ENCODE measurements around the gene CDHR5. TPM values are rescaled to one million over a fixed set of nuclear protein-coding genes. Genes with fewer than 3 reads are reported as not detected.

The CDHR5 gene
- total and polyA plus RNA-seq, 2 donors (not counting 1 experiment from before 2014, with no cell fraction given), result not detected

DNA sequence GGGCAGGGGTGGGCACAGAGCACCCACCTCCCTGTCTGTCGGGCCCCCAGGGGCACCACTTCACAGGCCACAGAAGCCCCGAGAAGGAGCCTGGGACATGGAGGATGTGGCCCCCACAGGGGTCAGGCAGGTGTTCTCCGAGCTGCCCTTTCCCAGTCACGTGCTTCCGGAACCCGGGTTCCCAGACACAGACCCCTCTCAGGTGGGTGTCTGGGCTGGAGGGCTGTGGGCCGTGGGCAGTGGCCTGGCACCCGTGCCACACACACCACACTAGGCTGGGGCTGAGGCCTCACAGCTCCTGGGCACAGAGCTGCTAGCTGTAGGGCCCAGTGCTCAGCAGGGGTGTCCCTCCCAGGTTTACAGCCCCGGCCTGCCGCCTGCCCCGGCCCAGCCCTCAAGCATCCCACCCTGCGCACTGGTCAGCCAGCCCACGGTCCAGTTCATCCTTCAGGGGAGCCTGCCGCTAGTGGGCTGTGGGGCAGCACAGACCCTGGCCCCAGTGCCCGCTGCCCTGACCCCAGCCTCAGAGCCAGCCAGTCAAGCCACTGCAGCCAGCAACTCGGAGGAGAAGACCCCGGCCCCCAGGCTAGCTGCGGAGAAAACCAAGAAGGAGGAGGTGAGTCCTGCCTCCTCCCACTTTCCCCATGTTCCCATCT lies 14.5 kb downstream of the CDHR5 start:
- H4K20me1 ChIP-seq (ENCODE audit: control insufficient read depth, extremely low read depth, insufficient read depth, low read length), result no peaks in the 10 kb centered on the region
- DNase-seq (ENCODE audit: low read depth in 2 of 2), result no peak
- H3K4me2 ChIP-seq (ENCODE audit: extremely low read depth, insufficient read depth, low read length), result no peak overlapping the region
- H3K4me1 ChIP-seq (ENCODE audit: control insufficient read depth, extremely low read depth, insufficient read depth, low read length), result no peaks in the 10 kb centered on the region
- H3K27me3 ChIP-seq (ENCODE audit: control insufficient read depth, insufficient read depth, low read length), result no peaks in the 10 kb centered on the region
- H3K4me3 ChIP-seq (replicated peaks in 1 of 4; ENCODE audit: control extremely low read depth in 1 of 4, insufficient read depth in 1 of 4, low read depth in 3 of 4, low read length in 4 of 4), result no peak overlapping the region
- no peak overlapping the region for H3K9ac ChIP-seq (ENCODE audit: insufficient read depth, low read length)
- H3K36me3 ChIP-seq (ENCODE audit: control insufficient read depth, insufficient read depth, low read length), result peaks cover 57% of the 10 kb centered on the region
- no peaks in the 10 kb centered on the region for H3K79me2 ChIP-seq (ENCODE audit: control insufficient read depth, insufficient read depth, low read length)
- H3K27ac ChIP-seq (ENCODE audit: insufficient read depth, low read length), result no peak overlapping the region
- TF ChIP-seq, protein P1, sequence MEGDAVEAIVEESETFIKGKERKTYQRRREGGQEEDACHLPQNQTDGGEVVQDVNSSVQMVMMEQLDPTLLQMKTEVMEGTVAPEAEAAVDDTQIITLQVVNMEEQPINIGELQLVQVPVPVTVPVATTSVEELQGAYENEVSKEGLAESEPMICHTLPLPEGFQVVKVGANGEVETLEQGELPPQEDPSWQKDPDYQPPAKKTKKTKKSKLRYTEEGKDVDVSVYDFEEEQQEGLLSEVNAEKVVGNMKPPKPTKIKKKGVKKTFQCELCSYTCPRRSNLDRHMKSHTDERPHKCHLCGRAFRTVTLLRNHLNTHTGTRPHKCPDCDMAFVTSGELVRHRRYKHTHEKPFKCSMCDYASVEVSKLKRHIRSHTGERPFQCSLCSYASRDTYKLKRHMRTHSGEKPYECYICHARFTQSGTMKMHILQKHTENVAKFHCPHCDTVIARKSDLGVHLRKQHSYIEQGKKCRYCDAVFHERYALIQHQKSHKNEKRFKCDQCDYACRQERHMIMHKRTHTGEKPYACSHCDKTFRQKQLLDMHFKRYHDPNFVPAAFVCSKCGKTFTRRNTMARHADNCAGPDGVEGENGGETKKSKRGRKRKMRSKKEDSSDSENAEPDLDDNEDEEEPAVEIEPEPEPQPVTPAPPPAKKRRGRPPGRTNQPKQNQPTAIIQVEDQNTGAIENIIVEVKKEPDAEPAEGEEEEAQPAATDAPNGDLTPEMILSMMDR (conservative IDR thresholded peaks at IDR 0.05 in 1 of 2, IDR thresholded peaks at IDR 0.05 in 1 of 2; ENCODE audit: low read depth in 1 of 2, low read length in 2 of 2), result no peak
- no peak for TF ChIP-seq EZH2 (IDR thresholded peaks at IDR 0.05; ENCODE audit: low read length, missing control alignments)
- H3K9me3 ChIP-seq (ENCODE audit: control insufficient read depth, insufficient read depth, low read depth, low read length), result no peaks in the 10 kb centered on the region
- no peak overlapping the region for H2AFZ ChIP-seq (ENCODE audit: low read length)

DNA sequence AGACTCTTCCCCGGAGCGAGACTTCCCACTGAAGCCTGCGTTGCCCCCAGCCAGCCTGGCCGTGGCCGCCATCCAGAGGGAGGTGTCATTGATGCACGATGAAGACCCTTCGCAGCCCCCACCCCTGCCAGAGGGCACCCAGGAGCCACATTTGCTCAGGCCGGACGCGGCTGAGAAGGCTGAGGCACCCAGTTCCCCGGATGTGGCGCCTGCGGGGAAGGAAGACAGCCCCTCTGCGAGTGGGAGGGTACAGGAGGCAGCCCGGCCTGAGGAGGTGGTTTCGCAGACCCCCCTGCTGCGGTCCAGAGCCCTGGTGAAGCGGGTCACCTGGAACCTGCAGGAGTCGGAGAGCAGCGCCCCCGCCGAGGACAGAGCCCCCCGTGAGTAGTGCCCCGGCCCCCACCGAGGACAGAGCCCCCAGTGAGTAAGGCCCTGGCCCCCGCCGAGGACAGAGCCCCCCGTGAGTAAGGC lies 15.4 kb downstream of the CDHR5 start:
- Histone ChIP-seq H2AFZ (ENCODE audit: low read length) (no peak overlapping the region), H3K9me3 (ENCODE audit: control insufficient read depth, insufficient read depth, low read depth, low read length) (no peaks in the 10 kb centered on the region), H3K9ac (ENCODE audit: insufficient read depth, low read length) (no peak overlapping the region), H4K20me1 (ENCODE audit: control insufficient read depth, extremely low read depth, insufficient read depth, low read length) (no peaks in the 10 kb centered on the region), H3K4me2 (ENCODE audit: extremely low read depth, insufficient read depth, low read length) (no peak overlapping the region), H3K4me1 (ENCODE audit: control insufficient read depth, extremely low read depth, insufficient read depth, low read length) (no peaks in the 10 kb centered on the region), H3K27me3 (ENCODE audit: control insufficient read depth, insufficient read depth, low read length) (no peaks in the 10 kb centered on the region), H3K36me3 (ENCODE audit: control insufficient read depth, insufficient read depth, low read length) (peaks cover 62% of the 10 kb centered on the region), H3K27ac (ENCODE audit: insufficient read depth, low read length) (no peak overlapping the region), H3K79me2 (ENCODE audit: control insufficient read depth, insufficient read depth, low read length) (no peaks in the 10 kb centered on the region), H3K4me3 (replicated peaks in 1 of 4; ENCODE audit: control extremely low read depth in 1 of 4, insufficient read depth in 1 of 4, low read depth in 3 of 4, low read length in 4 of 4) (no peak overlapping the region)
- DNase-seq (ENCODE audit: low read depth in 2 of 2), result no peak
- TF ChIP-seq EZH2 (IDR thresholded peaks at IDR 0.05; ENCODE audit: low read length, missing control alignments), result no peak
- TF ChIP-seq, protein P1 (conservative IDR thresholded peaks at IDR 0.05 in 1 of 2, IDR thresholded peaks at IDR 0.05 in 1 of 2; ENCODE audit: low read depth in 1 of 2, low read length in 2 of 2), result no peak

DNA sequence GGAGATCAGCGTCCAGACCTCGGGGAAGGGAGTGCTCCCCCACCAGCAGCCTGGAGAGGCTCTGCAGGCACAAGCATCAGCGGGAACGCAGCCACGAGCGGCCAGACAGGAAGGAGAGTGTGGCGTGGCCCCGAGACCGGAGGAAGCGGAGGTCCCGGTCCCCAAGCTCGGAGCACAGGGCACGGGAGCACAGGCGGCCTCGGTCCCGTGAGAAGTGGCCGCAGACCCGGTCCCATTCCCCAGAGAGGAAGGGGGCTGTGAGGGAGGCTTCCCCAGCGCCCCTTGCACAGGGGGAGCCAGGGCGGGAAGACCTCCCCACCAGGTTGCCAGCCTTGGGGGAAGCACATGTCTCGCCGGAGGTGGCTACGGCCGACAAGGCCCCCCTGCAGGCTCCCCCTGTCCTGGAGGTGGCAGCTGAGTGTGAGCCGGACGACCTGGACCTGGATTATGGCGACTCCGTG lies 15.9 kb downstream of the CDHR5 start:
- H3K36me3 ChIP-seq (ENCODE audit: control insufficient read depth, insufficient read depth, low read length), result peaks cover 65% of the 10 kb centered on the region
- H4K20me1 ChIP-seq (ENCODE audit: control insufficient read depth, extremely low read depth, insufficient read depth, low read length), result no peaks in the 10 kb centered on the region
- H3K9me3 ChIP-seq (ENCODE audit: control insufficient read depth, insufficient read depth, low read depth, low read length), result no peaks in the 10 kb centered on the region
- H3K4me1 ChIP-seq (ENCODE audit: control insufficient read depth, extremely low read depth, insufficient read depth, low read length), result no peaks in the 10 kb centered on the region
- no peak overlapping the region for H3K4me3 ChIP-seq (replicated peaks in 1 of 4; ENCODE audit: control extremely low read depth in 1 of 4, insufficient read depth in 1 of 4, low read depth in 3 of 4, low read length in 4 of 4)
- no peak overlapping the region for H3K4me2 ChIP-seq (ENCODE audit: extremely low read depth, insufficient read depth, low read length)
- no peak overlapping the region for H2AFZ ChIP-seq (ENCODE audit: low read length)
- TF ChIP-seq, protein P1 (conservative IDR thresholded peaks at IDR 0.05 in 1 of 2, IDR thresholded peaks at IDR 0.05 in 1 of 2; ENCODE audit: low read depth in 1 of 2, low read length in 2 of 2), result no peak
- no peak for TF ChIP-seq EZH2 (IDR thresholded peaks at IDR 0.05; ENCODE audit: low read length, missing control alignments)
- H3K27ac ChIP-seq (ENCODE audit: insufficient read depth, low read length), result no peak overlapping the region
- DNase-seq (ENCODE audit: low read depth in 2 of 2), result no peak
- no peaks in the 10 kb centered on the region for H3K79me2 ChIP-seq (ENCODE audit: control insufficient read depth, insufficient read depth, low read length)
- H3K9ac ChIP-seq (ENCODE audit: insufficient read depth, low read length), result no peak overlapping the region
- H3K27me3 ChIP-seq (ENCODE audit: control insufficient read depth, insufficient read depth, low read length), result no peaks in the 10 kb centered on the region

Data from fibroblast of lung (primary cell).